AG04450 (cell line): ENCODE results near the gene NUDT12. TPM values are rescaled to one million over a fixed set of nuclear protein-coding genes. Genes with fewer than 3 reads are reported as not detected.

Source experiments
- CTCF ChIA-PET: fragments of 300-600, 350-600 bp; formaldehyde crosslinking; extraction: SDS; loops from one replicate; lab custom pipeline; 2022; ENCODE audit warnings: antibody characterized with exemption, inconsistent platforms; lab: Charles Lee
- POLR2A ChIA-PET: fragments of 350-600 bp; formaldehyde crosslinking; extraction: SDS; loops from one replicate; lab custom pipeline; 2021; ENCODE audit warnings: antibody characterized with exemption, inconsistent platforms; lab: Yijun Ruan, JAX
- DNase-seq: peaks from one replicate; pipeline ENCODE4 v3.0.0-alpha.2; 2011; ENCODE audit warnings: low read depth, low spot score
- H3K27ac ChIP-seq: one replicate; pipeline ENCODE4 v1.5.1; 2012; ENCODE audit warnings: low read depth, low read length, control low read depth
- H3K27me3 ChIP-seq: one replicate; pipeline ENCODE4 v1.6.0; 2012; ENCODE audit warnings: low read length; ENCODE audit not compliant: control insufficient read depth, insufficient read depth
- H3K4me3 ChIP-seq: 2 replicates; pipeline ENCODE4 v1.5.1; 2011; ENCODE audit warnings: mild to moderate bottlenecking, low read depth, low read length, control low read depth
- H3K9me3 ChIP-seq: 2 replicates; pipeline ENCODE4 v1.5.1; 2012; ENCODE audit warnings: low read length; ENCODE audit not compliant: control insufficient read depth, insufficient read depth
- CTCF ChIP-seq: IDR thresholded peaks from 2 replicates; pipeline ENCODE4 v1.5.1; 2011; ENCODE audit warnings: low read depth, low read length, control low read depth, inconsistent platforms
- polyA plus RNA-seq: library from polyadenylated mRNA; depleted of rRNA; stranded (reverse); fragments of >200 nt; gene quantifications from 2 replicates; pipeline ENCODE4 v1.2.3, GENCODE V29; 2011

NUDT12 gene
- polyA plus RNA-seq, 1 experiment = 12.3 TPM

- H3K27ac ChIP-seq = no peak overlapping the region
- H3K4me3 ChIP-seq = no peak overlapping the region
- no peak for TF ChIP-seq CTCF
- CTCF ChIA-PET = interaction anchor here (2.4 kb wide), 1 partner anchor 13 kb away, joined by 11 read pairs; no protein-coding TSS in a partner anchor
- H3K9me3 ChIP-seq = no peaks in the 10 kb centered on the region
- no peaks in the 10 kb centered on the region for H3K27me3 ChIP-seq
- no peak for DNase-seq
- POLR2A ChIA-PET = no interaction called here
Measured at GRCh38 chr5:103569313-103570060, 6.9 kb upstream of the NUDT12 start.

- no peak for TF ChIP-seq CTCF
- H3K27ac ChIP-seq = no peak overlapping the region
- no peak overlapping the region for H3K4me3 ChIP-seq
- DNase-seq = no peak
- H3K27me3 ChIP-seq = no peaks in the 10 kb centered on the region
- no peaks in the 10 kb centered on the region for H3K9me3 ChIP-seq
- ChIA-PET CTCF (no interaction called here), POLR2A (no interaction called here)
Measured at GRCh38 chr5:103565719-103566118, 3.1 kb upstream of the NUDT12 start.

- peak overlapping the region; percentile 82 for H3K27ac ChIP-seq
- POLR2A ChIA-PET = no interaction called here
- CTCF ChIA-PET = interaction anchor here (1.1 to 4.1 kb wide), 3 partner anchors 20 to 617 kb away, joined by 3 to 17 read pairs (median 6); no protein-coding TSS in a partner anchor
- H3K27me3 ChIP-seq = no peaks in the 10 kb centered on the region
- peak overlapping the region; percentile 83 for H3K4me3 ChIP-seq
- H3K9me3 ChIP-seq = no peaks in the 10 kb centered on the region
- no peak for TF ChIP-seq CTCF
- no peak for DNase-seq
Measured at GRCh38 chr5:103561685-103562452, 720 bp downstream of the NUDT12 start.

- no peaks in the 10 kb centered on the region for H3K9me3 ChIP-seq
- no peak overlapping the region for H3K27ac ChIP-seq
- CTCF ChIA-PET = interaction anchor here (0.6 to 4.1 kb wide), 4 partner anchors 21 to 618 kb away, joined by 3 to 17 read pairs (median 8); no protein-coding TSS in a partner anchor
- no peak overlapping the region for H3K4me3 ChIP-seq
- no peak for TF ChIP-seq CTCF
- POLR2A ChIA-PET = no interaction called here
- no peaks in the 10 kb centered on the region for H3K27me3 ChIP-seq
- DNase-seq = no peak
Measured at GRCh38 chr5:103560826-103561225, 1.8 kb downstream of the NUDT12 start.

- no peak for DNase-seq
- no peaks in the 10 kb centered on the region for H3K9me3 ChIP-seq
- H3K27me3 ChIP-seq = no peaks in the 10 kb centered on the region
- no peak overlapping the region for H3K27ac ChIP-seq
- CTCF ChIA-PET = no interaction called here
- no peak for TF ChIP-seq CTCF
- POLR2A ChIA-PET = no interaction called here
- no peak overlapping the region for H3K4me3 ChIP-seq
Measured at GRCh38 chr5:103546858-103547257, 15.7 kb downstream of the NUDT12 start.
